ENCODE results near the gene HHIP.

DNA sequence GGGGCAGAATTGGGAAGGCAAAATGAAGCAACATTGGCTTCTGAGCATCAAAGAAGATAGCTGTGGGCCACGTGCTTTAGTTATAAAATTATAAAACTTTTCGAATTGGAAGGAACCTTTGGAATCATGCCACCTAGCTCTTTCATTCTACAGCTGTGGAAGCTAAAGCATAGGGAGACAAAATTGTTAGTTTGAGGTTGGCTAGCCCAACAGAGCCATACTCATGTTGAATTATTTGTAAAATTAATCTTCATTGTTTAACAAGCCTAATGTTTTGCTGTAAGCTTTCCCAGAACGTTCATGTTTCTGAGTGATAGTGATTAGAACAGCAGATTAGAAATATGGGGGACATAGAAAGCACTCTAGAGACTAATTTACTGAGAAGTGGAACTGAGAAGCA lies 35.9 kb downstream of the HHIP start:
- TF ChIP-seq CTCF (conservative IDR thresholded peaks at IDR 0.05) (no peak), ZFX (IDR thresholded peaks at IDR 0.05) (no peak)
